SK-N-SH treated with all-trans-retinoic acid at 6 μM for 48 hours (cell line): ENCODE results near the gene CEBPA.

ENCODE experiments used
- ATAC-seq: fragments of 200-7000 bp; cut with Tn5 transposase; 3 replicates; pipeline ENCODE4 v1.9.1; 2020; ENCODE audit warnings: mild to moderate bottlenecking, moderate library complexity
- ARNTL ChIP-seq: fragments of 450-650 bp; formaldehyde crosslinking; IDR thresholded peaks from 2 replicates; pipeline ENCODE4 v1.5.0; 2020; ENCODE audit warnings: low read depth, mild to moderate bottlenecking, moderate library complexity, borderline replicate concordance
- BACH2 ChIP-seq: fragments of 250-450 bp; sonication (Bioruptor Pico); IDR thresholded peaks from 2 replicates; pipeline ENCODE4 v1.9.0; 2021; ENCODE audit warnings: mild to moderate bottlenecking, borderline replicate concordance
- CSDC2 ChIP-seq: fragments of 250-450 bp; sonication (Bioruptor Pico); IDR thresholded peaks from 2 replicates; pipeline ENCODE4 v1.5.0; 2020; ENCODE audit warnings: mild to moderate bottlenecking, moderate library complexity
- CSRNP3 ChIP-seq: fragments of 250-450 bp; sonication (Bioruptor Pico); IDR thresholded peaks from 2 replicates; pipeline ENCODE4 v1.5.1; 2021; ENCODE audit warnings: mild to moderate bottlenecking, moderate library complexity
- ESRRG ChIP-seq: fragments of 250-450 bp; sonication (Bioruptor Pico); IDR thresholded peaks from 2 replicates; pipeline ENCODE4 v1.6.1; 2021; ENCODE audit warnings: mild to moderate bottlenecking
- GLIS3 ChIP-seq: fragments of 250-450 bp; sonication (Bioruptor Pico); IDR thresholded peaks from 2 replicates; pipeline ENCODE4 v1.5.0; 2020; ENCODE audit warnings: mild to moderate bottlenecking, moderate library complexity
- ISL1 ChIP-seq: fragments of 250-450 bp; sonication (Bioruptor Pico); IDR thresholded peaks from 2 replicates; pipeline ENCODE4 v2.1.2; 2022; ENCODE audit warnings: mild to moderate bottlenecking, moderate library complexity
- OSR1 ChIP-seq: fragments of 250-450 bp; sonication (Bioruptor Pico); IDR thresholded peaks from 2 replicates; pipeline ENCODE4 v1.8.0; 2022; ENCODE audit warnings: moderate library complexity, mild to moderate bottlenecking, inconsistent platforms
- RARB ChIP-seq: fragments of 250-450 bp; sonication (Bioruptor Pico); IDR thresholded peaks from 2 replicates; pipeline ENCODE4 v1.8.0; 2021; ENCODE audit warnings: mild to moderate bottlenecking, moderate library complexity
- SNAI2 ChIP-seq: fragments of 250-450 bp; sonication (Bioruptor Pico); IDR thresholded peaks from 2 replicates; pipeline ENCODE4 v1.5.0; 2020; ENCODE audit warnings: mild to moderate bottlenecking, moderate library complexity
- TCF4 ChIP-seq: fragments of 250-450 bp; sonication (Bioruptor Pico); IDR thresholded peaks from 2 replicates; pipeline ENCODE4 v1.8.0; 2021; ENCODE audit warnings: mild to moderate bottlenecking, moderate library complexity, borderline replicate concordance
- TOX ChIP-seq: fragments of 250-450 bp; sonication (Bioruptor Pico); IDR thresholded peaks from 2 replicates; pipeline ENCODE4 v1.8.0; 2021; ENCODE audit warnings: mild to moderate bottlenecking, moderate library complexity, borderline replicate concordance
- ZC3H10 ChIP-seq: fragments of 250-450 bp; sonication (Bioruptor Pico); IDR thresholded peaks from 2 replicates; pipeline ENCODE4 v1.5.1; 2021; ENCODE audit warnings: mild to moderate bottlenecking, moderate library complexity
- ZFP3 ChIP-seq: fragments of 250-450 bp; sonication (Bioruptor Pico); IDR thresholded peaks from 2 replicates; pipeline ENCODE4 v1.5.0; 2020; ENCODE audit warnings: mild to moderate bottlenecking, moderate library complexity
- ZFP30 ChIP-seq: fragments of 450-650 bp; formaldehyde crosslinking; IDR thresholded peaks from 2 replicates; pipeline ENCODE4 v1.5.0; 2022; ENCODE audit warnings: mild to moderate bottlenecking, moderate library complexity
- ZNF565 ChIP-seq: fragments of 450-650 bp; formaldehyde crosslinking; conservative IDR thresholded peaks from 2 replicates; pipeline ENCODE4 v1.5.0; 2020; ENCODE audit warnings: low read depth, mild to moderate bottlenecking, moderate library complexity
- ZNF8 ChIP-seq: fragments of 450-650 bp; formaldehyde crosslinking; IDR thresholded peaks from 2 replicates; pipeline ENCODE4 v1.5.0; 2020; ENCODE audit warnings: mild to moderate bottlenecking, moderate library complexity
- TF ChIP-seq, protein P1 (sequence below): fragments of 250-450 bp; sonication (Bioruptor Pico); IDR thresholded peaks from 2 replicates; pipeline ENCODE4 v1.8.0; 2020; ENCODE audit warnings: mild to moderate bottlenecking, moderate library complexity, borderline replicate concordance
- TF ChIP-seq, protein P2 (sequence below): fragments of 250-450 bp; sonication (Bioruptor Pico); IDR thresholded peaks from 2 replicates; pipeline ENCODE4 v1.5.0; 2020; ENCODE audit warnings: mild to moderate bottlenecking, moderate library complexity
- TF ChIP-seq, protein P3 (sequence below): fragments of 250-450 bp; sonication (Bioruptor Pico); IDR thresholded peaks from 2 replicates; pipeline ENCODE4 v1.5.1; 2020; ENCODE audit warnings: low read depth, mild to moderate bottlenecking, moderate library complexity

CEBPA gene

DNA sequence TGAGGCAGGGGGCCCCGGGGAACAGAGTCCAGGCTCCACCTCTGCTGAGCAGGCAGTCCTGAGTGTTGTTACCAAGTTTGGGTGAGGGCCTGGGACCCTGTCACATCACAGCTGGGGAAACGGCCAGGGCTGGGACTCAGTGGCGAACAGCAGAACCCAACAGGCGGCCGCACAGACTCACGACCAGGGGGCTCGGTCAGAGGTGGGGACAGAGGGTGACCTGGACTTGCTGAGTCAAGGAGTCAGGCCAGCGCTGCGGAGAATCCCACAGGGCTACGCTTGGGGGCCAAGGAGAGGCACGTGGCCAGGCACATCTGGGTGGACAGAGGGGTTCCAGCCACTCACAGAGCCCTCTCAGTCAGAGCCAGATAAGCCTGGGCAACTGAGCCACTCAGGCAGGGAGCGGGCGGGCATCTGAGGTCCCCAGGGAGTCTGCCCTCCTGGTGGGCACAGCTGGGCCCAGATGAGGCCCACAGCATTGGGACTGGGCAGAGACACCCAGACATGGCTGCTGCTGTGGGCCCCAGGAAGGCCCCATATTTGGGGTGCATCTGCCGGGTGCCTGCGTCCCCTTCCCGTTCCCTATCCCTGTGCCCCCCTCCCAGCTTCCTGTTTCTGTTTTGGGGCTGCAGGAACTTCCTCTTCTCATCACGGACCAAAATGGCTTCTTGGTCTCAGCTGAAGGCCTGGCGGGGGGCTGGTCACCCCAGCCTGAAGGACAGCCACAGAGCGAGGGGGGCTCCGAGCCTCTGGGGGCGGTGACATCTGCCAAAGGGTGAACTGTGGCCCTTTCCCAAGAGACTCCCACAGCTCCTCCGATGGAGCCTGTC, 34.0 kb downstream of the CEBPA start:
- ATAC-seq = no peak

GRCh38 chr19:33267706-33268105, 34.6 kb downstream of the CEBPA start:
- no peak for ATAC-seq
- TF ChIP-seq BACH2 (CRISPR knock-in tag) = no peak
- no peak for TF ChIP-seq GLIS3 (CRISPR knock-in tag)
- TF ChIP-seq, protein P1, sequence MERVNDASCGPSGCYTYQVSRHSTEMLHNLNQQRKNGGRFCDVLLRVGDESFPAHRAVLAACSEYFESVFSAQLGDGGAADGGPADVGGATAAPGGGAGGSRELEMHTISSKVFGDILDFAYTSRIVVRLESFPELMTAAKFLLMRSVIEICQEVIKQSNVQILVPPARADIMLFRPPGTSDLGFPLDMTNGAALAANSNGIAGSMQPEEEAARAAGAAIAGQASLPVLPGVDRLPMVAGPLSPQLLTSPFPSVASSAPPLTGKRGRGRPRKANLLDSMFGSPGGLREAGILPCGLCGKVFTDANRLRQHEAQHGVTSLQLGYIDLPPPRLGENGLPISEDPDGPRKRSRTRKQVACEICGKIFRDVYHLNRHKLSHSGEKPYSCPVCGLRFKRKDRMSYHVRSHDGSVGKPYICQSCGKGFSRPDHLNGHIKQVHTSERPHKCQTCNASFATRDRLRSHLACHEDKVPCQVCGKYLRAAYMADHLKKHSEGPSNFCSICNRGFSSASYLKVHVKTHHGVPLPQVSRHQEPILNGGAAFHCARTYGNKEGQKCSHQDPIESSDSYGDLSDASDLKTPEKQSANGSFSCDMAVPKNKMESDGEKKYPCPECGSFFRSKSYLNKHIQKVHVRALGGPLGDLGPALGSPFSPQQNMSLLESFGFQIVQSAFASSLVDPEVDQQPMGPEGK (CRISPR knock-in tag) = no peak
- TF ChIP-seq TOX (CRISPR knock-in tag) = no peak
- no peak for TF ChIP-seq ZNF8 (CRISPR knock-in tag)
- no peak for TF ChIP-seq ZC3H10 (CRISPR knock-in tag)
- no peak for TF ChIP-seq RARB (CRISPR knock-in tag)
- TF ChIP-seq OSR1 = no peak
- no peak for TF ChIP-seq ZNF565
- TF ChIP-seq, protein P2, sequence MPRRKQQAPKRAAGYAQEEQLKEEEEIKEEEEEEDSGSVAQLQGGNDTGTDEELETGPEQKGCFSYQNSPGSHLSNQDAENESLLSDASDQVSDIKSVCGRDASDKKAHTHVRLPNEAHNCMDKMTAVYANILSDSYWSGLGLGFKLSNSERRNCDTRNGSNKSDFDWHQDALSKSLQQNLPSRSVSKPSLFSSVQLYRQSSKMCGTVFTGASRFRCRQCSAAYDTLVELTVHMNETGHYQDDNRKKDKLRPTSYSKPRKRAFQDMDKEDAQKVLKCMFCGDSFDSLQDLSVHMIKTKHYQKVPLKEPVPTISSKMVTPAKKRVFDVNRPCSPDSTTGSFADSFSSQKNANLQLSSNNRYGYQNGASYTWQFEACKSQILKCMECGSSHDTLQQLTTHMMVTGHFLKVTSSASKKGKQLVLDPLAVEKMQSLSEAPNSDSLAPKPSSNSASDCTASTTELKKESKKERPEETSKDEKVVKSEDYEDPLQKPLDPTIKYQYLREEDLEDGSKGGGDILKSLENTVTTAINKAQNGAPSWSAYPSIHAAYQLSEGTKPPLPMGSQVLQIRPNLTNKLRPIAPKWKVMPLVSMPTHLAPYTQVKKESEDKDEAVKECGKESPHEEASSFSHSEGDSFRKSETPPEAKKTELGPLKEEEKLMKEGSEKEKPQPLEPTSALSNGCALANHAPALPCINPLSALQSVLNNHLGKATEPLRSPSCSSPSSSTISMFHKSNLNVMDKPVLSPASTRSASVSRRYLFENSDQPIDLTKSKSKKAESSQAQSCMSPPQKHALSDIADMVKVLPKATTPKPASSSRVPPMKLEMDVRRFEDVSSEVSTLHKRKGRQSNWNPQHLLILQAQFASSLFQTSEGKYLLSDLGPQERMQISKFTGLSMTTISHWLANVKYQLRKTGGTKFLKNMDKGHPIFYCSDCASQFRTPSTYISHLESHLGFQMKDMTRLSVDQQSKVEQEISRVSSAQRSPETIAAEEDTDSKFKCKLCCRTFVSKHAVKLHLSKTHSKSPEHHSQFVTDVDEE (CRISPR knock-in tag) = no peak
- no peak for TF ChIP-seq SNAI2 (CRISPR knock-in tag)
- TF ChIP-seq CSRNP3 (CRISPR knock-in tag) = no peak

More for the DNA sequence above, 34.0 kb downstream of the CEBPA start:
- TF ChIP-seq CSDC2 (CRISPR knock-in tag) (no peak), CSRNP3 (CRISPR knock-in tag) (no peak), ZFP3 (CRISPR knock-in tag) (no peak), SNAI2 (CRISPR knock-in tag) (no peak), TCF4 (CRISPR knock-in tag) (no peak), ZNF565 (no peak), ZNF8 (CRISPR knock-in tag) (no peak), ARNTL (no peak), ISL1 (no peak), ESRRG (CRISPR knock-in tag) (no peak), ZFP30 (CRISPR knock-in tag) (no peak)
- TF ChIP-seq, protein P1 (CRISPR knock-in tag) = no peak
- TF ChIP-seq, protein P3, sequence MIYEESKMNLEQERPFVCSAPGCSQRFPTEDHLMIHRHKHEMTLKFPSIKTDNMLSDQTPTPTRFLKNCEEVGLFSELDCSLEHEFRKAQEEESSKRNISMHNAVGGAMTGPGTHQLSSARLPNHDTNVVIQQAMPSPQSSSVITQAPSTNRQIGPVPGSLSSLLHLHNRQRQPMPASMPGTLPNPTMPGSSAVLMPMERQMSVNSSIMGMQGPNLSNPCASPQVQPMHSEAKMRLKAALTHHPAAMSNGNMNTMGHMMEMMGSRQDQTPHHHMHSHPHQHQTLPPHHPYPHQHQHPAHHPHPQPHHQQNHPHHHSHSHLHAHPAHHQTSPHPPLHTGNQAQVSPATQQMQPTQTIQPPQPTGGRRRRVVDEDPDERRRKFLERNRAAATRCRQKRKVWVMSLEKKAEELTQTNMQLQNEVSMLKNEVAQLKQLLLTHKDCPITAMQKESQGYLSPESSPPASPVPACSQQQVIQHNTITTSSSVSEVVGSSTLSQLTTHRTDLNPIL = no peak
- TF ChIP-seq, protein P2 (CRISPR knock-in tag) = no peak
